AG09309 (cell line): ENCODE results near the gene HSF4.

Experiments
- DNase-seq: peaks from one replicate; pipeline ENCODE4 v3.0.0-alpha.2; 2010; ENCODE audit warnings: low read depth
- H3K4me3 ChIP-seq: 2 replicates; pipeline ENCODE4 v1.5.1; 2011; ENCODE audit warnings: mild to moderate bottlenecking, low read depth, low read length, moderate library complexity; ENCODE audit not compliant: control insufficient read depth
- TF ChIP-seq, protein P1 (sequence below): IDR thresholded peaks from 2 replicates; pipeline ENCODE4 v1.5.1; 2011; ENCODE audit warnings: mild to moderate bottlenecking, low read depth, low read length, inconsistent platforms; ENCODE audit not compliant: insufficient read depth, control insufficient read depth; ENCODE audit errors: missing control alignments

The HSF4 gene

DNA sequence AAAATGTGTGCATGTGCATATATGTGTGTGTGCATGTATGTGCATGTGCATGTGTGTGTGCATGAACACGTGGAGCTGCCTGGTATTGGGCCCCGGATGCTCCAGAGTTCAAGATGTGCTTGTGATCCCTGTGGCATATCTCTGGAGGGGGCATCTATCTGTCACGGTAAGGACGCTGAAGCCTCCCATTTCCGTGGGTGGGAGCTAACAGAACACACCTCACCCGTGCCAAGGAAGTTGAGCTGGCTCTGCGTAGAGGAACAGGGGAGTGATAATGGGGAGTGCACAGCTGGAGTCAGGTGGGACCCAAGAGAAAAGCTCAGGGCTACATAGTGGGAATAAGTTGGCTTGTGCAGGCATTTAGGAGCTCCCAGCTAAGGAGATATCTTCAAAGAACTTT, 47.1 kb downstream of the HSF4 start:
- TF ChIP-seq, protein P1, sequence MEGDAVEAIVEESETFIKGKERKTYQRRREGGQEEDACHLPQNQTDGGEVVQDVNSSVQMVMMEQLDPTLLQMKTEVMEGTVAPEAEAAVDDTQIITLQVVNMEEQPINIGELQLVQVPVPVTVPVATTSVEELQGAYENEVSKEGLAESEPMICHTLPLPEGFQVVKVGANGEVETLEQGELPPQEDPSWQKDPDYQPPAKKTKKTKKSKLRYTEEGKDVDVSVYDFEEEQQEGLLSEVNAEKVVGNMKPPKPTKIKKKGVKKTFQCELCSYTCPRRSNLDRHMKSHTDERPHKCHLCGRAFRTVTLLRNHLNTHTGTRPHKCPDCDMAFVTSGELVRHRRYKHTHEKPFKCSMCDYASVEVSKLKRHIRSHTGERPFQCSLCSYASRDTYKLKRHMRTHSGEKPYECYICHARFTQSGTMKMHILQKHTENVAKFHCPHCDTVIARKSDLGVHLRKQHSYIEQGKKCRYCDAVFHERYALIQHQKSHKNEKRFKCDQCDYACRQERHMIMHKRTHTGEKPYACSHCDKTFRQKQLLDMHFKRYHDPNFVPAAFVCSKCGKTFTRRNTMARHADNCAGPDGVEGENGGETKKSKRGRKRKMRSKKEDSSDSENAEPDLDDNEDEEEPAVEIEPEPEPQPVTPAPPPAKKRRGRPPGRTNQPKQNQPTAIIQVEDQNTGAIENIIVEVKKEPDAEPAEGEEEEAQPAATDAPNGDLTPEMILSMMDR = no peak

DNA sequence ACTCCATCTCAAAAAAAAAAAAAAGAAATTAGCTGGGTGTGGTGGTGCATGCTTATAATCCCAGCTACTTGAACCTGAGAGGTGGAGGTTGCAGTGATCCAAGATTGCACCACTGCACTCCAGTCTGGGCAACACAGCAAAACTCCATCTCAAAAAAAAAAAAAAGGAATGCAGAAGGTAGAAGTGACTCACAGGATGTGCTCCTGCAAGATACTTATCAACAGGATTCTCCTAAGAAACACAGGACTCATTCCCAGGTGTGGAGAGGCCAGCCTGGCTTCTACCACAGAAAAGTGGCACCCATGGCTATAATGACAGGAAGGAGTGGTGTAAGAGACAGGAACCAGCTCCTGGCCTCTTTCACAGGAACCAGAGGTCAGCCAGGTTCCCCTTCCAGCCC, 48.2 kb downstream of the HSF4 start:
- H3K4me3 ChIP-seq = no peak overlapping the region
- DNase-seq = no peak
- TF ChIP-seq, protein P1 = no peak

More for the DNA sequence above, 47.1 kb downstream of the HSF4 start:
- no peak overlapping the region for H3K4me3 ChIP-seq
- no peak for DNase-seq

DNA sequence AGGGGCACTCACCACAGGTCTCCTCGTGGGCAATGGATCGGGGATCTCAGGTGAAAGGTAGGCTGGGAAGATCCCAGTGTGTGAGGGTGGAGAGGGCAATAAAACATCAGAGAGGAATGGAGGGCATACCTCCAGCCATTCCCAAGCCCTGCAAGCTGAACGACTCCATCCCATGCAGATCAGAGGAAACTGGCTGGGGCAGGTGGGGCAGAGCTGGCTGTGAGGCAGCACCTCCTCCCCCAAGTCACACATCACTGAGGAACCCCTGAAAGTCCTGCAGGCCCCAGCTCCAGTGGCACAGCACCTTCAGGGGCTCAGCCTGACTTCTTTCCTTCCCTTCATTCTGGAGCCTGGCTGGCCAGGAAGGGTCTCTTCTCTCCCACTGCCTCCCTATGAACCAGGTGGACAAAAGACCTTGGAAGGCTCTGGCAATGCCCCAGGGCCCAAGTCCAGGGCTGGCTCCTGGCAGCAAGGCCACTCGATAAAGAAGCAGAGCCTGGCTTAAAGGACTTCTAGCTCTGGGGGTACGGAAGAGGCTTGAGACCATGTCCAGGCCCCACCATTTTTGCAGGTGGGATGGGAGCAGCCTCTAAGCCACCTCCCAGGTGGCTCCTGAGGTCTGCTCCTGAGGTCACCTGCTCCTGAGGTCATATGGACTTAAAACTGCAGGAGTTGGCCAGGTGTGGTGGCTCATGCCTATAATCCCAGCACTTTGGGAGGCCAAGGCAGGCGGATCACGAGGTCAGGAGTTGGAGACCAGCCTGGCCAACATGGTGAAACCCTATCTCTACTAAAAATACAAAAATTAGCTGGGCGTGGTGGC, 48.9 kb downstream of the HSF4 start:
- DNase-seq = no peak
- TF ChIP-seq, protein P1 = no peak
- no peak overlapping the region for H3K4me3 ChIP-seq

DNA sequence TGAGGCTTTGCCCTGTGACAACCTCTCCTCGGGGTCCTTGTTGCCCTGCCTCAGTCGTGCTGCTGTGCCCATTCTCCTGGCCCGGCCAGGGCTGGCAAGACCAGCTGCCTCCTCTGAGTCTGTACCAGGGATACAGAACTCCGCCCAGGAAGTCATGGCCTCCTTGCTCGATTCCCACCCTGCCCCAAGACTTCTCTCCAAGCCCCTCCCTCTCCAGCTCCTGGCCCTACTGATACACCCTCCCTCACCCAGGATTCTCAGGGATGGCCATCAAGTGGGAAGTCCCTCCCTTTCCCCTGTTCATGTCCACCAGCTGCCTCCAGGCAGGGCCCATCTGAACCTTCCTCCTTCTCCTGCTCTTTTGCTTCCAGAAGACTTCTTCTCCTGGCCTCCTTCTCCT, 51.2 kb downstream of the HSF4 start:
- TF ChIP-seq, protein P1 = no peak
- H3K4me3 ChIP-seq = no peak overlapping the region
- no peak for DNase-seq

DNA sequence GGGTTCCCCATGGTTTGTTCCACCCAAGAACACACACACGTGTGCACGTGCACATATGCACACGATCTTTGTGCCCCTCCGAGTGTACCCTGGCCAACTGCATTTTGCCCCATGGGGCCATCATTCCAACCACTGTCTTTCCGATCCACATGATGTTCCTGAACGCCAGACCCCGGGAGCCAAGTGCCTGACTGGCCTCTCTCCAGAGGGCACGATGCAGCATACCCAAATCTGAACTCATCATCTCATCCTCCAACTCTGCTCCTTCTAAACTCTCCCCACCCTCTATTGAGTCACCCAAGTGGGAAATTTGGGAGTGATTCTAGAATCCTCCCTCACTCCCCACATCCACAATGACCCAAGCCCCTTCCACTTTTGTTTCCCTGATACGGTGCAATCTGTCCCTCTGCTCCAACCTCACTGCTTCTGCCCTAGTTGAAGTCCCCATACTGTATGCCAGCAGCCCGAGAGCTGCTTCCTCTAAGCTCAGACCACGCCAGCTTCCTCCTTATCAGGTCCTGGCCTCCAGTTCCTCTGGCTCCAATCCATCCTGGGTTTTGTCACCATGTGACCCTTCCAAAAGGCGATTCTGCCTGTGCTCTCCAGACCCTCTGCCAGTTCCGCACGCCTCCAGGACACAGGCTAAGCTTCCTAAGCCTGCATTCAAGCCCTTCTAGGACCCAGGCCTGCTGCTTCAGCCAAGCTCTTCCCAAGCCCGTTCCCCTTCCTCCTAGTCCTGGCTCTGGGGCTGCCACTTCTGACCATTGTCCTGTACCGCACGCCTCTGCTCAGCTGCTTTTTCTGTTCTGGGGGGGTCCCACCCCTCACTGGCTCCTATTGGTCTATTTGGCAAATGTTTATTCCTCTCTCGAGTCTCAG, 52.3 kb downstream of the HSF4 start:
- H3K4me3 ChIP-seq = no peak overlapping the region
- DNase-seq = no peak
- TF ChIP-seq, protein P1 = no peak
